ENCODE results near the gene PRKAR1B. TPM values are rescaled to one million over a fixed set of nuclear protein-coding genes. Genes with fewer than 3 reads are reported as not detected.

The PRKAR1B gene
- total RNA-seq, 1 donor from 2014 or later, result 14.7 TPM

- peaks cover 4% of the 10 kb centered on the region for H3K4me1 Mint-ChIP-seq (ENCODE audit: low read depth, unreplicated experiment)
- FAIRE-seq (no peak), DNase-seq (ENCODE audit: low read depth) (no peak)
- H3K36me3 Mint-ChIP-seq (ENCODE audit: low read depth, unreplicated experiment), result peaks cover 2% of the 10 kb centered on the region
- H3K27me3 ChIP-seq (ENCODE audit: insufficient read depth, low read length), result no peaks in the 10 kb centered on the region
- no peaks in the 10 kb centered on the region for H3K9me3 Mint-ChIP-seq (ENCODE audit: unreplicated experiment)
- H3K4me2 ChIP-seq (ENCODE audit: low read length), result no peak overlapping the region
- peaks cover 7% of the 10 kb centered on the region for H3K27me3 Mint-ChIP-seq (ENCODE audit: low read depth, unreplicated experiment)
- no peak overlapping the region for H3K4me3 ChIP-seq (ENCODE audit: insufficient read depth, low read depth, low read length)
- no peaks in the 10 kb centered on the region for H3K79me2 ChIP-seq (ENCODE audit: insufficient read depth, low read length)
- H3K4me1 ChIP-seq (ENCODE audit: insufficient read depth, low read length), result no peaks in the 10 kb centered on the region
- no peak overlapping the region for H2AFZ ChIP-seq (ENCODE audit: low read depth, low read length)
- no peak overlapping the region for H3K27ac Mint-ChIP-seq (ENCODE audit: unreplicated experiment)
- no peak overlapping the region for H3K4me3 Mint-ChIP-seq (ENCODE audit: unreplicated experiment)
- TF ChIP-seq, protein P1, sequence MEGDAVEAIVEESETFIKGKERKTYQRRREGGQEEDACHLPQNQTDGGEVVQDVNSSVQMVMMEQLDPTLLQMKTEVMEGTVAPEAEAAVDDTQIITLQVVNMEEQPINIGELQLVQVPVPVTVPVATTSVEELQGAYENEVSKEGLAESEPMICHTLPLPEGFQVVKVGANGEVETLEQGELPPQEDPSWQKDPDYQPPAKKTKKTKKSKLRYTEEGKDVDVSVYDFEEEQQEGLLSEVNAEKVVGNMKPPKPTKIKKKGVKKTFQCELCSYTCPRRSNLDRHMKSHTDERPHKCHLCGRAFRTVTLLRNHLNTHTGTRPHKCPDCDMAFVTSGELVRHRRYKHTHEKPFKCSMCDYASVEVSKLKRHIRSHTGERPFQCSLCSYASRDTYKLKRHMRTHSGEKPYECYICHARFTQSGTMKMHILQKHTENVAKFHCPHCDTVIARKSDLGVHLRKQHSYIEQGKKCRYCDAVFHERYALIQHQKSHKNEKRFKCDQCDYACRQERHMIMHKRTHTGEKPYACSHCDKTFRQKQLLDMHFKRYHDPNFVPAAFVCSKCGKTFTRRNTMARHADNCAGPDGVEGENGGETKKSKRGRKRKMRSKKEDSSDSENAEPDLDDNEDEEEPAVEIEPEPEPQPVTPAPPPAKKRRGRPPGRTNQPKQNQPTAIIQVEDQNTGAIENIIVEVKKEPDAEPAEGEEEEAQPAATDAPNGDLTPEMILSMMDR (IDR thresholded peaks at IDR 0.05; ENCODE audit: insufficient read depth, low read depth, low read length), result no peak
- no peak for TF ChIP-seq EZH2 (IDR thresholded peaks at IDR 0.05; ENCODE audit: insufficient read depth, low read length)
- H3K27ac ChIP-seq (ENCODE audit: low read depth, low read length), result no peak overlapping the region
- no peaks in the 10 kb centered on the region for H4K20me1 ChIP-seq (ENCODE audit: insufficient read depth, low read length)
- peaks cover 2% of the 10 kb centered on the region for H3K9me3 ChIP-seq (ENCODE audit: insufficient read depth, low read depth, low read length)
- no peak overlapping the region for H3K9ac ChIP-seq (ENCODE audit: low read length)
- H3K36me3 ChIP-seq (ENCODE audit: insufficient read depth, low read length), result no peaks in the 10 kb centered on the region
These were observed 169.6 kb downstream of the PRKAR1B start for GRCh38 chr7:557558-557881.

DNA sequence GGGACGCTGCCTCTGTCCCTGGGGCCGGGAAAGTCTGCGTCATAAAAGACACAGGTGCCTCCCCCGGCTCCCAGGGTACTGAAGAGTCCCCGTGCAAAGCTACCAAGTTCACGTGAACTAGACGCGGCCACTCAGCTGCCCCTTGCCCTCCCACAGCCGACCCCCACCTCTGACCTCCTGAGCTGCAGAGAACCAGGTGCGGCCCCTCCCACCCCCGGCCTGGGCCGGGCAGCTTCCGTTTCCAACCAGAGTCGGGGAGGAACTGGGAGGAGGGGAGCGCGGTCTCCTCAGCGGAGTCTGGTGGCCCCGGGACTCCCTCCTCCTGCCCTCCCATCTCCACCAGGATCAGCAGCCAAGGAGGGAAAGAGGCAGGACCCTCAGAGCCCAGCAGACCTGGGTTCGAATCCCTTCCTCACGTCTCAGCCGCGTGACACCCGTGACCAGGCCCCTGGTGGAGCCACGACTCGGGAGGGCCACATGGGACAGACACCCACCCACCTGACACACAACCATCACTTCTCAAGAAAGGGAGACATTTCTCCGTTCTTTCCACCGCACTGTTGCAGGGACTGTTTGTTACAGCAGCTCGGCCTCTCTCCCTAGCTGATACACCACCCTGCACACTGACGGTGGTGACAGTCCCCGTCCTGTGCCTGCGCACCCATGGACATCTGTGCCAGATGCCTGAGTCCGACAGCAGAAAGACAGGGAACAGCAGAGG, 170.1 kb downstream of the PRKAR1B start:
- Histone ChIP-seq H3K4me1 (ENCODE audit: insufficient read depth, low read length) (no peaks in the 10 kb centered on the region), H3K9ac (ENCODE audit: low read length) (no peak overlapping the region), H3K27ac (ENCODE audit: low read depth, low read length) (no peak overlapping the region), H3K27me3 (ENCODE audit: insufficient read depth, low read length) (no peaks in the 10 kb centered on the region), H3K79me2 (ENCODE audit: insufficient read depth, low read length) (no peaks in the 10 kb centered on the region), H3K4me3 (ENCODE audit: insufficient read depth, low read depth, low read length) (no peak overlapping the region), H4K20me1 (ENCODE audit: insufficient read depth, low read length) (no peaks in the 10 kb centered on the region), H2AFZ (ENCODE audit: low read depth, low read length) (no peak overlapping the region), H3K4me2 (ENCODE audit: low read length) (no peak overlapping the region), H3K9me3 (ENCODE audit: insufficient read depth, low read depth, low read length) (peaks cover 2% of the 10 kb centered on the region), H3K36me3 (ENCODE audit: insufficient read depth, low read length) (no peaks in the 10 kb centered on the region)
- Mint-ChIP-seq H3K4me1 (ENCODE audit: low read depth, unreplicated experiment) (no peaks in the 10 kb centered on the region), H3K27ac (ENCODE audit: unreplicated experiment) (no peak overlapping the region), H3K9me3 (ENCODE audit: unreplicated experiment) (no peaks in the 10 kb centered on the region), H3K36me3 (ENCODE audit: low read depth, unreplicated experiment) (peaks cover 2% of the 10 kb centered on the region), H3K27me3 (ENCODE audit: low read depth, unreplicated experiment) (peaks cover 6% of the 10 kb centered on the region), H3K4me3 (ENCODE audit: unreplicated experiment) (no peak overlapping the region)
- no peak for DNase-seq (ENCODE audit: low read depth)
- FAIRE-seq, result no peak
- no peak for TF ChIP-seq EZH2 (IDR thresholded peaks at IDR 0.05; ENCODE audit: insufficient read depth, low read length)
- TF ChIP-seq, protein P1 (IDR thresholded peaks at IDR 0.05; ENCODE audit: insufficient read depth, low read depth, low read length), result no peak

DNA sequence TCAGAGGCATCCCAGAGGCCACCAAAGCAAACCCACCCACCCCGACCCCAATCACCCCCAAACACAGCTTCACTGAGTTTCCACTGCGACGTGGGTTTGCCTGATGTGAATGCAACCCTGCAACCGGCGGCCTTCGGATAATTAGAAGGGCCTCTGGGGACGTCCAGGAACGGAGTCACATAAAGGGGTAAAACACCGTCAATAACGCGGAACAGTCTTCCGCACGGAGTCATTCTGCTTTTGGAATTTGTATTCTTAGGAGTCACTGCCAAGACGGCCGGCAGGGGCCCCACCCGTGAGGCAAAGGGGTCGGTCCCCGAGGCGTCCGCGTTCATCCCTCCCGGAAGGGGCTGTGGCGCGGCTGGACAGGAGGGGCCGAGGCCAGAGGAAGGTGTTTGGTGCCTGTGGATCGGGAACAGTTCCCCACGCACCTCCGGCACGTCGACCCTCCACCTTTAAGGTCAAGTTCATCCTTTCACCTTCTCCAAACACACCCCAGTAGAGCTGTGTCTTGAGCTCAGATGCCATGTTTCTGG, 170.7 kb downstream of the PRKAR1B start:
- Mint-ChIP-seq H3K27ac (ENCODE audit: unreplicated experiment) (no peak overlapping the region), H3K9me3 (ENCODE audit: unreplicated experiment) (no peaks in the 10 kb centered on the region), H3K4me1 (ENCODE audit: low read depth, unreplicated experiment) (no peaks in the 10 kb centered on the region), H3K36me3 (ENCODE audit: low read depth, unreplicated experiment) (peaks cover 2% of the 10 kb centered on the region), H3K27me3 (ENCODE audit: low read depth, unreplicated experiment) (peaks cover 6% of the 10 kb centered on the region), H3K4me3 (ENCODE audit: unreplicated experiment) (no peak overlapping the region)
- no peak overlapping the region for H2AFZ ChIP-seq (ENCODE audit: low read depth, low read length)
- no peak for TF ChIP-seq EZH2 (IDR thresholded peaks at IDR 0.05; ENCODE audit: insufficient read depth, low read length)
- TF ChIP-seq, protein P1 (IDR thresholded peaks at IDR 0.05; ENCODE audit: insufficient read depth, low read depth, low read length), result no peak
- no peak overlapping the region for H3K4me2 ChIP-seq (ENCODE audit: low read length)
- no peak overlapping the region for H3K27ac ChIP-seq (ENCODE audit: low read depth, low read length)
- H3K9me3 ChIP-seq (ENCODE audit: insufficient read depth, low read depth, low read length), result peaks cover 2% of the 10 kb centered on the region
- no peaks in the 10 kb centered on the region for H3K27me3 ChIP-seq (ENCODE audit: insufficient read depth, low read length)
- H4K20me1 ChIP-seq (ENCODE audit: insufficient read depth, low read length), result no peaks in the 10 kb centered on the region
- no peak for DNase-seq (ENCODE audit: low read depth)
- H3K4me1 ChIP-seq (ENCODE audit: insufficient read depth, low read length), result no peaks in the 10 kb centered on the region
- no peak overlapping the region for H3K4me3 ChIP-seq (ENCODE audit: insufficient read depth, low read depth, low read length)
- H3K79me2 ChIP-seq (ENCODE audit: insufficient read depth, low read length), result no peaks in the 10 kb centered on the region
- no peak for FAIRE-seq
- no peak overlapping the region for H3K9ac ChIP-seq (ENCODE audit: low read length)
- H3K36me3 ChIP-seq (ENCODE audit: insufficient read depth, low read length), result no peaks in the 10 kb centered on the region

All from astrocyte (in vitro differentiated cells and primary cell).